Measurements from ENCODE around the gene PCBD2.

Gene PCBD2

DNA sequence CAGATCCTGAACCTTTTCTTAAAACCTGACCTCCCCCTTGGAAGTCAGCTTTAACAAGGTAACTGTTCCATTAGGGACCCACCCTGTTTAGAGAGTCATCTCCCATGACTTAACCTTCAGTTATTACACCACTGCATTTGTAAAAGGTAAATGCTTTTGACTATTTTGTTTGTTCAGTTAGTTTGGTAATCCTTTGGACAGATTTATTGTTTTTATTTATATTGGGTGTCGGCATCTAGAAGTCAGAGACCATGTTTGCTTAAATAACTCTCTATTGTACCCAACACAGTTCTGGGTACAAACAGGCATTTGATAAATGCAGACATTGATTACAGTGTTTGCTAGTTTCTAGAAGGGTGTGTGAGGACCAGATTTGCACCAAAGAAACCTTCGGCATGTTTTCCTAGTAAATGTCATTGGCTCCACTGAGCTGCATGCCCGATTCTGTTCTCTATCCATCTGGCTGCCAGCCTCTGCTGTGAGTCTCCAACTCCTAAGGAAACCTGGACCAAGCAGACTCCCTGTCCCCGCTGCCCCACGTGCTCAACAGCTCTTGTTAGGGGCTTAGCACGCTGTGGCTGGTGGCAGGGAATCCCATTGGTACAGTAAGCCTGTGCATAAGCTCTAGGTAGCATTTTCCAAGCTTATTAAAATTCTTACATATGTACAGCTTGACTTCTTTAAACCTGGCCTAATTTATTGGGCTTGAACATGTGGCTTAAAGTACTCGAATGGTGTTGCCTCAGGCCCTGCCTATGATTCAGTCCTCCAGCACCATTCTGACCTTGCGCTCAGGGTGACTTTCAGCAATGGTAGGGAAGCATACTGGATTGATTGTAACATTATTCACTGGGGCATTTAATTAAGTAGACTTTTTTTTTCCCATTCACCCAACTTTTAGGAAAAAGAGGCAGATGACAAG, 6.6 kb downstream of the PCBD2 start:
- no peak for TF ChIP-seq ZFX (IDR thresholded peaks at IDR 0.05)
- TF ChIP-seq, protein P1, sequence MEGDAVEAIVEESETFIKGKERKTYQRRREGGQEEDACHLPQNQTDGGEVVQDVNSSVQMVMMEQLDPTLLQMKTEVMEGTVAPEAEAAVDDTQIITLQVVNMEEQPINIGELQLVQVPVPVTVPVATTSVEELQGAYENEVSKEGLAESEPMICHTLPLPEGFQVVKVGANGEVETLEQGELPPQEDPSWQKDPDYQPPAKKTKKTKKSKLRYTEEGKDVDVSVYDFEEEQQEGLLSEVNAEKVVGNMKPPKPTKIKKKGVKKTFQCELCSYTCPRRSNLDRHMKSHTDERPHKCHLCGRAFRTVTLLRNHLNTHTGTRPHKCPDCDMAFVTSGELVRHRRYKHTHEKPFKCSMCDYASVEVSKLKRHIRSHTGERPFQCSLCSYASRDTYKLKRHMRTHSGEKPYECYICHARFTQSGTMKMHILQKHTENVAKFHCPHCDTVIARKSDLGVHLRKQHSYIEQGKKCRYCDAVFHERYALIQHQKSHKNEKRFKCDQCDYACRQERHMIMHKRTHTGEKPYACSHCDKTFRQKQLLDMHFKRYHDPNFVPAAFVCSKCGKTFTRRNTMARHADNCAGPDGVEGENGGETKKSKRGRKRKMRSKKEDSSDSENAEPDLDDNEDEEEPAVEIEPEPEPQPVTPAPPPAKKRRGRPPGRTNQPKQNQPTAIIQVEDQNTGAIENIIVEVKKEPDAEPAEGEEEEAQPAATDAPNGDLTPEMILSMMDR (conservative IDR thresholded peaks at IDR 0.05): no peak
- H3K27ac ChIP-seq: no peak overlapping the region

DNA sequence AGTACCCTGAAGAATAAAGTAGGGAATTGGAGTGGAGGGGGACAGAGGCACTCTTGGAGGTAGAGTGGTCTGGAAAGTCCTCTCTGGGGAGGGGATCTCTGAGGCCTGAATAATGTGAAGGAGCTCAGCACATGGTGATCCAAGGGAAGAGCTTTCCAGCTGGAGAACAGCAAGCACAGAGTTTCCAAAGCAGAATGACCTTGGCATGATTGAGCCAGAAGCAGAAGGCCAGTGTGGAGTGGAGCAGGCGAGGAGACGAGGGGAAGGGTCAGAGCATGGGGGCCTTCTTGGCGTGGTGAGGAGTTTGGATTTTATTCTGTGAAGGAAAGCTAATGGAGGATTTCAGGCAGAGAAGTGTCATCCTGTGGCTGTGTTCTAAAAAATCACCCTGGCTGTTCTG, 8.3 kb downstream of the PCBD2 start:
- TF ChIP-seq, protein P1 (conservative IDR thresholded peaks at IDR 0.05): no peak
- no peak for TF ChIP-seq ZFX (IDR thresholded peaks at IDR 0.05)

DNA sequence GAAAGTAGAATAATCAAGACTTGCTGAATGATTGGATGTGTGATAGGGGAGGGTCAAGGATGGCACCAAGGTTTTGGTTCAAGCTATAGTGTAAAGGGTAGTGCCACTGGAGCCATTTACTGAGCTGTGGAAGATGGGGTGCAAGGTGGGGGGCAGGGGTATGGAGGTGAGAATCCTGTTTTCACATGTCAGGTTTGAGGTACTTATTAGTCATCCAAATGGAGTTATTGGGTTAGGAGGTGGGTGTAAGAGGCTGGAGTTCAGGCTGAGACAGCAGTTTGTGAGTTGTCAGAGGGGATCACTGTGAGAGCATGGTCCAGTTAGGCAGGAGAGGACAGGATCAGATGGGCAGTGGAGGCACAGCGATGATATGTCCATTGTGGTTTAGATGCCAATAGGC, 8.9 kb downstream of the PCBD2 start:
- no peak overlapping the region for H3K27ac ChIP-seq
- no peak for TF ChIP-seq ZFX (IDR thresholded peaks at IDR 0.05)
- TF ChIP-seq, protein P1 (conservative IDR thresholded peaks at IDR 0.05): no peak

More for the DNA sequence above, 8.3 kb downstream of the PCBD2 start:
- H3K27ac ChIP-seq: no peak overlapping the region

DNA sequence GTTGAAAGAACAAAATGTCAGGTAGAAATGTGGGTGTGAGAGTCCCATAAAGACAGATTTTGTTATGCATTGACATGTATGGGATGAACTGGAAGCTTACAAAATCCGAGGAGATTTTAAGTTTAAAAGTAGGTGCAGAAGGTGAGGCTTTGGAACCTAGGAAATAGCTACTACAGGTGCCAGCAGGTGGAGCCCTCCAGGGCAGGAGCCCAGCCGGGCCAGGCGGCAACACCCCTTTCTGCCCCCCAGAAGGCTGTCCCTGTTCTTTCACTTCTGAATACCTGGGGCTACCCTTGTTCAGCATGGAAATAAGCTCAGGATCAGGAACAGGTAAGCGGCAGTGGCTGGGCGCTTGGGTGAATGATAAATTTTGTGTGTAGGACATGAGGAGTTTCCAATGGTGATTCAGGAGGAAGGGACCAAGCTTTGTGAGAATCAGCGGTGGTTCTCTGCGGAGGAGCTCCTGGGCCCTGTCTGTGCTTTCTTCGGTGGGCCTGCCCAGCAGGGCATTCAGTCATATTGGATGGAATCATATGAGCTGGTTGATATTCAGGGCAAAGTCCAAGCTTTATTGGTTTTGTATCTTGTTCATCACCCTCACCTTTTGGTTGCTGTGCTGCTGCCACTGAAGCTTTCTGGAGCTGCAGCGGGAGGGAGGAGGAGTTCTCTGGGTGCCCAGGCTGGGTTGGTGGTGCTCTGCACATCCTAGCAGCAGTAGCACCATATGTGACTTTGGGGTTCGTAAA, 12.3 kb downstream of the PCBD2 start:
- no peak overlapping the region for H3K27ac ChIP-seq
- TF ChIP-seq, protein P1 (conservative IDR thresholded peaks at IDR 0.05): peak; percentile 56
- TF ChIP-seq ZFX (IDR thresholded peaks at IDR 0.05): no peak

DNA sequence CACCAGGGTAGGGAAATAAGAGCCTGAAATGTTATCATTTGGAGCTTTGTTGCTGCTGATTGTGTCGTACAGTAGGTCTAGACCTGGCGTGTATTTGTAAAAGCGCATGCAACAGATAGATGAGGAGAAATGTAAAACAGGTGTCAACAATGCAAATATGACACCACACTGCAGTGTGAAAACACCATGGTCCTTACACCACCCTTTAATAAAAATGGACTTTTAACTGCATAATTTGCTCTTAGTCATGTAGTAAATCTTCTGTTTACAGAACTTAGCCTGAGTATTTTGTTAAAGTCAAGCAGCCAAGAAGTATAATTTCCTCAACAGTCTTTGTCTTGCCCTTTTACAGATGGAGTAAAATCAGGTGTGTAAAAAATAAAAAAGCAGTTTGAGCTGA, 13.9 kb downstream of the PCBD2 start:
- no peak overlapping the region for H3K27ac ChIP-seq
- TF ChIP-seq ZFX (IDR thresholded peaks at IDR 0.05): no peak
- TF ChIP-seq, protein P1 (conservative IDR thresholded peaks at IDR 0.05): no peak

DNA sequence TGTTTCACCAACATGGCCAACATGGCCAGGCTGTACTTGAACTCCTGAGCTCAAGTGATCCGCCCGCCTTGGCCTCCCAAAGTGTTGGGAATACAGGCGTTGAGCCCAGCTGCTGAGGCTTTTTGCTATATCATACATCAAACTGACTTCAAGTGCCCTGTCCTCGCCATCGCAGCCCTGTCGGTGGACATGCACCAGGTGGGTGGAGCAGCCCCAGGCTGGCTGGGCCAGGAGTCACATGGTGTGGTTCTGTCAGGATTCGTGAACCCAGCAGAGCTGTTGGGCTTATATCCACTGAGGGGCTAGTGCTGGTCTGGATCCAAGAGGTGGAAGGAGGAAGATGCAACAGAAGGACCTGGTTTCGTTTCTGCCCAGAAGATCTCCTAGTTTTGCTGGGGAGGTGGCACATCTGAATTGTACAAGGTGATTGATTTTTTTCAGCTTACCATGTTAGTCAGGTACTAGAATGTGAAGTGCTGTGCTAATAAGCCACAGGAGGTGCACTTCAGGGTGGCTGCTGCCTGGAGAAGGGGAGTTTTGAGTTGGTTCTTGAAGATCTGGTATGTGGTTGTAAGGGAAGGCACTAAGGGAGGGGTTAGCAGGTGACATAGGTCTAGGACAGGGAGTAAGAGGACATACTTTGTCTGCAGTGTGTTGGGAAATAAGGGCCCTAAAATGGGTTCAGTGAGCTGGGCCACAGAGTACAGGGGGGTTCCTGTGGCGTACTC, 16.1 kb downstream of the PCBD2 start:
- TF ChIP-seq, protein P1 (conservative IDR thresholded peaks at IDR 0.05): no peak
- TF ChIP-seq ZFX (IDR thresholded peaks at IDR 0.05): no peak
- H3K27ac ChIP-seq: peak overlapping the region; percentile 75
